GM18868 (cell line): ENCODE results near the gene LTBR.

Experiments
- ATAC-seq: cut with Tn5 transposase; IDR thresholded peaks from one replicate; pipeline ENCODE4 v1.9.1; 2021; ENCODE audit warnings: mild to moderate bottlenecking, moderate library complexity; ENCODE audit not compliant: unreplicated experiment

Gene LTBR

DNA sequence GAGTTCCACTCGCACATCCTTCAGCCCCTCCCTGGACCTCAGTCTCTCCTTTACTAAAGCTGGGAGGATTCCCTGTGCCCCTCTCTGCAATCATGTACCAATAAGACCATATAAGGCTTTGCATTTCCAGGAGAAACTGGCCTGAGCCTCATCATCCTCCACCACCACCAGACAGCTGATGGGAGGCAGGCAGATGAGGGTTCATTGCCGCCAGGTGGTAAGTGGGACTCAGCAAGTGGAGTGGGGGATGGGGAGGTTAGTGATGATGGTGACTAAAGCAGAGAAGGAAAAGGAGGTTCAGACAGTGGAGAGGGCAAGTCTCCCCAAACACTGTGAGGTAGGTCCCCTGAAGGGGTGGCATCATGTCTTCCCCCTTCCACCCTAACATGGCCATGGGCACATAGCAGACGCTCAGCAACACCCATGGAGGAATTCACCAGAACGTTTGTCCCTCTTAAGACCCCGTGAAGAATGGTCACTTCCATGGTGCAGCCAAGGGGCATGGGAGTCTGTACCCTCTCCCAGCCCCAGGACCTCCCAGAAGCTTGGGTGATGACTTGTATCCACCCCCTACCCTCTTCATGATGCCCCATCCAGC, 37.6 kb upstream of the LTBR start:
- no peak for ATAC-seq

DNA sequence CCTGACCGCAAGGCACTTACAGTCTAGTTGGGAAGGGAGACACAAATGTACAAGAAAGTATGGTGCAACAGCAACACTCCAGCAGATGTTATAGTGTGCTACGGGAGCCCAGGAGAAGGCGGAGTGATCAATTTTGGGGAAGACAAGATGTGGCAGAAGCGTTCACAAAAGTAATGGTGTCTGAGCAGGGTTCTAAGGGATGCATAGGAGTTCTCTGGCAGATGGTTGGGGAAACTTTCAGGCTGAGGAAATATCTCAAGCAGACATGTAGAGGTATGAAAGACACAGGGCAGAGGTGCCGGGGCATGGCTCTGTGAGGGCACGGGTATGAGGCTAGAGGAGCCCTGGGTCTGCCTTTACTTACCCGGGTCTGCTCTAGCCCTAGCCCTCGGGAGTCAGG, 37.0 kb upstream of the LTBR start:
- no peak for ATAC-seq

DNA sequence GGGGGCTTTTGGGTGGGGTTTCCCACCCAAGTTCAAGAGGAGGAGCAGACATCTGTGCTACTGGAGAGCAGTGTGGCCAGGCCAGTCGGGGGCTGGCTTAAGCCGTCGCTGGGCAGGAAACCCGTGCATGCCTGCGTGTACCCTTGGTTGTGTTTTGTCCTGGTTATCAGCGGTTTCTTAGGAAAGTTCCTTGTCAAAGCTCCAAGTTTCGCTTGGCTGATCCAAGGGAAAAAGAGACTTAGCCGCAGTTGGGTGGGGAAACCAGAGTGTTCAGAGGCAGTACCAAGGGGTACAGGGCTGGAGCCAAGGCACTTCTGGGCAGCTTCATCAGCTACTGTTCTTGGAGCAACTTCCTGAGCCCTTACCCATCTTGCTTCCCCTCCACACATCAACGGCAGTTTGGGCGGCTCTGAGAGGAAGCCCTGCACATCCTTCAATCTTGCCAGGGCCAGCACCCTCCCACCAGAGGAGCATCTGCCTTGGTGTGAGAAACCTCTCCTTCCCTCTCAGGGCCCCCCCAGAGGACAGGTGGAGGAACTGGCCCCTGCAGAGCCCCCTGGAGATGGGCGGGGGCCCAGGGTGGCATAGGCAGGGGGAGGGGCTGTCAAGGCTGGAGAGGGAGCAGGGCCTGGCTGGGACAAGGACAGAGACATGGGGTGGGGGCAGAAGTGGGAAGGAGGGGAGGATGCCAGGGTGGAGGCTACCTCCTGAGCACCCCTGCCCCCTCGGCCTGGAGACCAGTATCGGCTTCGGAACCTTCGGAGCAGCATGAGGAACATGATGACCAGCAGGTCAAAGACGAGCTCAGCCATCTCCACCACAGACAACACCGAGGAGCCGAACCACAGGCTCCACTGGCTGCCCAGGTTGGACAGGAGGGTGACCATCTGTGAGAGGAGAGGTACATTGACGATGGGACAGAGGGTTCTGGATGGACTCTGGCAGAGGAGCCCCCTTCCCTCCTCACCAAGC, 36.3 kb upstream of the LTBR start:
- no peak for ATAC-seq

DNA sequence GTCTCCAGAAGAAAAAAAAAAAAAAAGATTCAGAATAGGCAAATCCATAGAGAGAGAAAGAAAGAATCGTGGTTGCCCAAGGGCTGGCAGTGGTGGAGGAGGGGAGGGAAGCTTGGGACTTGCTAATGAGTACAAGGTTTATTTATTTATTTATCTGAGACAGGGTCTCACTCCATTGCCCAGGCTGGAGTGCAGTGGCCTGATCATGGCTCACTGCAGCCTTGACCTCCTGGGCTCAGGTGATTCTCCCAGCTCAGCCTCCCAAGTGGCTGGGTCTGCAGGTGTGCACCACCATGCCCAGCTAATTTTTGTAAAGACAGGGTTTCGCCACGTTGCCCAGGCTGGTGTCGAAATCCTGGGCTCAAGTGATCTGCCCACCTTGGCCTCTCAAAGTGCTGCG, 32.3 kb upstream of the LTBR start:
- no peak for ATAC-seq

DNA sequence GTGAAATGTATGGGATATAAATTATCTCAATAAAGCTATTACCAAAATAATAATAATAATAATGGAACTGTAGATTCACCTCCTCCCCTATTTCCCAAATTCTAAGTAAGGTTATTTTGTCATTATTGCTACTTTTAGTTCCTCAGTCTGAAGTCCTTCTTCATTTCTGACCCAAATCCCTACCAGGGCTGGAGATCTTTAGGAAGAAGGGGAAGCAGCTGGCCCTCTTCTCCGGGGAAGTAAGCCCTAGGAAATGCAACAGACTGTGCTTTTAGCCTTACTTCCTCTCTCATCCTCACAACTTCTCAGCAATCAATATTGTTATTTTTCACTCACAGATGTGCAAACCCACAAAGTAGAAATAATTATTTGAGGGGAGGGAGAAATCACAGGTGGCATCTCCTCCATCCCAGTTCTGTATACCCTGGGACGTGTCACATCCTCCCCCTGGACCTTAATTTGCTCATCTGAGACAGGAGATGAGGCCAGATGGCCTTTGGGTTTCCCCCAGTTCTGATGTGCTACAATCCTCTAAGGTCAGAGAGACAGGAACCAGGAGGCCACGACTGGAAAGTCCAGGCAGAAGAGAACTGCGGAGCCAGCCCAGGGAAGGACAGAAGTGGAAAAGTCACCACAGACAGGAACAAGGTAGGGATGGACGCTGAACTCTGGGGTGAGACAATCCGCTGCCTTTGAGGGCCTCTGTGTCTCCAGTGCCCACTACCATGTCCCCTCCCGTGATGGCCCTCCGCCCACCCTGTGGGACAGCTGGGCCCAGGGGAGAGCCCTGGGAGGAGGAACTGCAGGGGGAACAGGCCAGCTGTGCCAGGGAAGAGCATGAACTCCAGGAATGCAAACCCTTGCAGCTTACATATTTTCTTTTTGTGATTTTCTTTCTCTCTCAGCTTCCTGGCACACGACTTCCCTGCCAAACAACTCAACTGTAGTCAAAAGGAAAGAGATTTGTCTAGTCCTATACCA, 31.5 kb upstream of the LTBR start:
- ATAC-seq, result no peak

DNA sequence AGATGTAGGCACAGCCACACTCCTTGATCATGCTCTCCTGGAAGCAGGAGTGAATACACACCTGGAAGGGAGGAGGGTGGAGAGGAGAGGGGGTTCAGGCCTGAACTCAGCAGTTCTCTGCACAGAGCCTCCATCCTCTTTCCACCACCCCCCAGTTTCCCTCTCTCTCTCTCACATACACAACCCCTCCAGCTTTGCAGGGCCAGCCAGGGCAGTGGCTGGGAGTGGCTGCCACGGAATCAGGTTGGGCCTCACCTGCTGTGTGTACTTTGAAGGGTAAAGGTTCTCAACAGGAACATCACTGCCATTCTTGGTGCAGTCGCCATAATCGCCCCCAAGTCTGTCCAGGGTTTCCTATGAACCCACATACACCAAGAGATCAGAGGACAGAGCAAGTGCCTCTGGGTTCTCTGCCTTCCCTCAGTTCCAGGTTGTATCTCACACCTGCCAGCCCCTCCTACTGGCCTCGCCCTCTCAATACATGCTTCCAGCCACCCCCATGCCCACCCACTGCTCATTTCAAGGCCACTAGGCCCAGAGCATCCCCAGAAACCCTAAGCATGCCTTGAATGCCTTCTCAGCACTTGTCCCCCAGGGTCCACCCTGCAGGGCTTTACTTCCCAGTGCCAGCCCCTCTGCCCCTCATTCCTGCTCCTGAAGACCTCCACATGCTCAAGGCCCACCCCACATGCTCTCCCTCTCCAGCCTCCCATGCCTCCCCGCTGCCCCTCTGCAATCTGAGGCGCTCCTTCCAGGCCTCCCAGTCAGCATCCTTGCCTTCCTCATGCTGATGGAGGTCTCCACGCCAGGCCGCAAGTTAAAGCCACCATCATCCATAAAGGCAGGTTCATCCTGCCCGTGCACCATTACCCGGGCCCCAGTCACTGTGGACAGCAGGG, 29.2 kb upstream of the LTBR start:
- ATAC-seq, result no peak

DNA sequence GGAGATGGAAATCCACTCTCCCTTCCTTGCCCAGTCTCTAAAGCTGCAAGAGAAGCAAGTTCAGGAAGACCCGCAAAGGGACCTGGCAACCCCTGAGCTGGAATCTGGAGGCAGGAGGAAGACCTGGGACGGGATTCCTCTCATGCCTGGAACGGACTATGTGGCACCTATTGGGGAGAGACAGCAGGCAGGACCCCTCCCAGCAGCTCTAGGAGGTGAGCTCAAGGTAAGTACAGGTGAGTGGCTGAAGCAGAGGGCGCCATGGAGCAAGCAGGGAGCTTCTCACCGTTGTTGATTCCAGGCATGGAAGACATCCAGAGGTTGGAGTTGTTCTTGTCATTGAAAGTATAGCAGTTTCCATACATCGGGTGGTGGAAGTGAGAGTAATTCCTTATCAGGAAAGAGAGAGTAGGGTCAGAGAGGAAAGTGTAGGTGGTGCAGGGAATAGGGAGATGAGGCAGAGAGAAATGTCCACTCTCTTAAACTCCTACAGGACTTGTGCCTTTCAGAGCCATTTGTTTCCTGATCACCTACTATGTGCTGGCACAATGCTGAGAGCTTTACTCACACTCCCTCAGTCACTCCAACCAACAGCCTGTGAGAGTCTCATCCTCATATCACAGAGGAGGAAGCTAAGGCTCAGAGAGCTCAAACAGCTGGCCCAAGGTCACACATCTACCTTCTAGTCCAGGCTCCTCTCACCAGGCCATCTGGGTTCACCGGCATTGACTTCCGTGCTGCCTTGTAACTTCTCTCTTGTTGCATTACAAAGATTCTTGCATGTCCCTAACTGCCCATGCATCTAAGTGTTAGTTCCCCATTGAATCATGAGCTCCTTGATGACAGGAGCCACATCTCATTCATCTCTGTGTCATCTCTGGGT, 28.2 kb upstream of the LTBR start:
- no peak for ATAC-seq

DNA sequence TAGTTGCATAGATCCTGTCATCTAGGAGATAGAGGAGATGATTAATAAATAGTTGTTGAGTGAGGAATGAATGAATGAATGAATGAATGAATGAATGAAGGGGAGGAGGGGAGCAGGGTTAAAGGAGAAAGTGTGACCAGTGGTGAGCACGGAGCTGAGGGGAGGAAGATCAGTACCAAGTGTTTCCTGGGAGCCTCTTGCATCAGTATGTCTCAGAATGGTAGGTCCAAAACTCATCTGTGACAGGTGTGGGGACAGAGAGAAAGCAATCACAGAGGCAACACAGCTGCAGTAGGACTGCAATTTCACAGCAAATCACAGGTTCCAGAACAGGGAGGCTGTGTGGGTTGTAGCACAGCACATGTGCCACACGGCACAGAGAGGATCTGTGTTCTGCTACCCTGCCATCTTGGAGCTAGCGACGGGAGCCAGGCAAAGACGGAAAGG, 27.6 kb upstream of the LTBR start:
- no peak for ATAC-seq

DNA sequence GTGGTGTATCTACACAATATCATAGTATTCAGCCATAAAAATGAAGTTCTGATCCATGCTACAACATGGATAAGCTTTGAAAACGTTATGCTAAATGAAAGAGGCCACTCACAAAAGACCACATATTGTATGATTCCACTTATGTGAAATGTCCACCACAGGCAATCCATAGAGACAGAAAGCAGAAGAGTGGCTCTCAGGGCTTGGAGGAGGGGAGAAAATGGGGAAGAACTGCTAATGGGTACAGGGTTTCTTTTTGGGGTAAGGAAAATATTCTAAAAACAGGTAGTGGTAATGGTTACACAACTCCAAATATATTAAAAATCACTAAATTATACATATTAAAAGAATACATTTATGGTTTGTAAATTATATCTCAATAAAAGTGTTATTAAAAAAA, 25.1 kb upstream of the LTBR start:
- ATAC-seq, result no peak

DNA sequence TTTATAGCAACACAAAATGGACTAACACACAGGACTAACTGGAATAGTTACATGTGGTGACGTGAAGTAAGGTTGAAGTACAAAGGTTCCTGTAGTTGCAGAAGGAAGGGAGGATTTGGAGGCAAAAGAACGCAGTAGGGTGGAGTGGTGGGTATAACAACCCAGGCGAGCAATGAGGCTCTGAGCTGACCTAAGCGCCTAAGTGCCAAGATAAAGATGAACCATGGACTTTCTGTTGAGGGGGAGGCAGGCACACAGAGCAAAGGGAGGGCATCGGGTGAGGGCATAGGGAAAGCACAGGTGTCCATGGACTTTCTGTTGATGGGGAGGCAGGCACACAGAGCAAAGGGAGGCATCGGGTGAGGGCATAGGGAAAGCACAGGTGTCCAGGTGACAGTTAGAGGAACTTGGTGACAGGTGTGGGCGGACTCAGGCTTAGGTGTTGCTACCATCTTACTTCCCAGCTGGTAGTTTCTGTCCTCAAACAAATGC, 23.8 kb upstream of the LTBR start:
- no peak for ATAC-seq

DNA sequence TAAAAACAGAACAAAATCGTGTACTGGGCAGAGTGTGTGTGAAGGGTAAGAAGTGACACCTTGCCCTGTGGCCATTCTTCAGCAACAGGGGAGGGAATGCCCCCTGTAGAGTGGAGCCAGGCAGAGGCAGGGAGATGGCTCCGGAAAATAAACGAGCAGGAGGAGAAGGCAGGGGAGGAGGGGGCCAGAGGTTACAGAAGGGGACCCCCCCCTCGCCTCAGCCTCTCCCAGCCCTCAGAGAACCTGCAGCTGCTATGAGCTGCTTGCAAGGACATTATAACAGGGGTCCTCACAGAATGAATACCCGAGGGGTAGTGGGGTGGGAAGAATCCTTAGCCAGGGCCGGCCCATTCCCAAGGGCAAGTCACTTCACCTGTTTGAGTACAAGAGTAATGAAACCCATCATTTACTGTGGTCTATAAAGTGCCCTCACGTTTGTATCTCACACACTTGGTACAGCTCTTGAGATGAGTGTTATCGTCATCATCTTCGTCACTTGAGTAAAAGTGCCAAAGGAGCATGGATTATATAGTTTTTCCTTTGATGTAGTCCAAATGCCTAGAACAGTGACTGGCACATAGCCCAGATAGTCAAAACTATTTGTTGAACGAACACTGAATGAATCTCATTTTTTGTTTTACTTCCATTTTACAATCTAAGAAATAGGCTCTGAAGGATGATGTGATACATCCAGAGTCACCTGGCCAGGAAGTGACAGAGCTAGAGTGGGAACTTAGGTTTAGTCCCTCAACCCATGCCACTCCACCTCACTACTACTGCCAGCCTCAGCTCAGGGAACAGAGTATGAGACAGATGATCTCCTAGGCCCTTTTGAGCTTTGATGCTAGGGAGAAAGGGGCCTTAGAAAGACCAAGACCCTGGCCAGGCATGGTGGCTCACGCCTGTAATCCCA, 23.1 kb upstream of the LTBR start:
- ATAC-seq, result no peak

DNA sequence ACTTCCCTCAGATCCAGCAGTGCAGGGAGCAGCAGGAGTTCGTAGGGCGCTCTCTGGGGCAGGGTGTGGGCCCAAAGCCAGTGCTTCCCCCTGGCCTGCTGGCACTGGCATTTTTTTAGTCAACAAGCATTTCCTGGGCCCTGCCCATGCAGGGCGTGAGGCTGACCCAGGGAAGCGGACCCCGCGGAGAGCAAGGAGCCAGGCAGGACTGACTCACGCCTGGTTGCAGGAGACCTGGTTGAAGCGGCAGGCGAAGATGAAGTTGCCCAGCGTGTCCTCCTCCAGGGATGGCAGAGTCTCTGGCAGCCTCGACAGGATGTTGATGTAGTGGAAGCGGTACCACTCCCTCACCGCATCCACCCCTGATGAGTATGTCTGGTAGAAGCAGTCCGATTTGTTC, 22.1 kb upstream of the LTBR start:
- ATAC-seq, result no peak

DNA sequence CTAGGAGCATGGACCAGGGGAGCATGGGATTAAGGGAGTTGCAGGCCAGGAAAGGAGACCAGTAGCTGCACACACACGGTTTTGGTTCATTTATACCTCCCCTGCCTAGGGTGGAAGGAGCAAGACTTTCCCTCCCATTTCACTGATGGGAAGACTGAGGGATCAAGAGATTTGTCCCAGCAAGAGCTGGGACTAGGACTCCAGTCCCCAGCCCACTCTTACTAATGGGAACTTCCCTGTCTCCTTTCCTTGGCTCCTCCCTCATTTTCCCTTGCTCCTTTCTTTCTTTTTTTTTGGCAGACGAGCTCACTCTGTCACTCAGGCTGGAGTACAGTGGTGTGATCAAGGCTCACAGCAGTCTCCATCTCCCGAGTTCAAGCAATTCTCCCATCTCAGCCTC, 21.6 kb upstream of the LTBR start:
- no peak for ATAC-seq

DNA sequence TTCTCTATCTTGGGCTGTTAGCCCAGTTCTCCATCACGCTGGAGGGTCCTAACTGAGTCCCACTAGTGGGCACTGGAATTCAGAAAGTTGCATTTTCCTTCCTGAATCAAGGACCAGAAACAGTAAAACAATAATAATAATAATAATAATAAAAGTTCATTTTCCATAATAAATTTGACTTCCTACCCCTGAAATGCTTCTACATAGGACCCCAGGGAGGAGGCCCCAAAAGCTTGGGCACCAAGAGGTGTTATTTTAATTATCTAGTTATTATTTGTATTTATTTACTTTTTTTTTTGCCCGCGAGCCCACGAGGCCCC, 21.0 kb upstream of the LTBR start:
- ATAC-seq, result no peak

DNA sequence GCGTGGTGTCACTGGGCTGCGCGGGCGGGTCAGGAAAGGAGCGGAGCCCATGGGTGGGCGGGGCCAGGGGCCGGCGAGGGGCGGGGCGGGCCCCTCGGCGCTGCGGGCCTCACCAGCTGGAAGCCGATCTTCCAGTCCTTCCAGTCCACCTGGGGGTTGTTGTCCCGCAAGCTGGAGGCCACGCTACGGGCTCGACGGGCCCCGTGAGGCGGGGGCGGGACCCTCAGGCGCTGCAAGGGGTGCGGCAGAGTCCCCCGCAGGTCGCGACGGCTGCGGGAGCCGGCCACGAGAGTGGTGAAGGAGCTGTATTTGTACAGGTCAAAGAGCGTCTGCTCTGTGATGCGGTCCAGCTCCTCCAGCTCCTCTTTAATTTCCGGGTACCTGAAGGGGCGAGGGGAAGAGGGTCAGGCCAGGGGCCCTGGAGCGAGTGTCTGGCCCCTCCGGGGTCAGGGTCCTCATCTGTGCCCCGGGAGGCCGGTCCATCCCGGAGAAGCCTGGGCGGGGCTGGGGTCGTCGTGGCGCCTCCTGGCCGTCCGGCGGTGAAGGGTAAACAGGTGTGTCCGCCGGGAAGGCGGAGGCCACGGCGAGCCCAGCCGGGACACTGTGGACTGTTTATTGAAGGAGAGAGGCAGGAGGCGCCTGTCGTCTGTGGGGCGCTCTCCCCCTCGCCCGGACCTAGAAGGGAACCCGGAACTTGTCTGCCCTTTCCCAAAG, 20.5 kb upstream of the LTBR start:
- ATAC-seq, result no peak

DNA sequence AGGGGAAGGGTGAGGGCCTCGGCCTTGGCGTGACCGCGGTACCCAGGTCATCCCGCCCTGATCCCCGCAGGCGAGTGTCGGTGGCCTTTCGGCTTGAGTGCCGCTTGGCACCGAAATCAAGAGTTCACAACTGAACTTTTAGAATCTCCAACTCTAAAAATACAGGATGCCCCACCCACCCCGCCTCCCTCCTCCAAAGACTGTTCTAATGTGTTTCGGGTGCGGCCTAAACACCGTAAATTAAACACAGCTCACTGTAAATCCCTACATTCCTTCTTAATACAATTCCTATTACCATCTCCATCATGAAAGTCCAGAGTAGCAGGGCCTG, 20.0 kb upstream of the LTBR start:
- no peak for ATAC-seq

DNA sequence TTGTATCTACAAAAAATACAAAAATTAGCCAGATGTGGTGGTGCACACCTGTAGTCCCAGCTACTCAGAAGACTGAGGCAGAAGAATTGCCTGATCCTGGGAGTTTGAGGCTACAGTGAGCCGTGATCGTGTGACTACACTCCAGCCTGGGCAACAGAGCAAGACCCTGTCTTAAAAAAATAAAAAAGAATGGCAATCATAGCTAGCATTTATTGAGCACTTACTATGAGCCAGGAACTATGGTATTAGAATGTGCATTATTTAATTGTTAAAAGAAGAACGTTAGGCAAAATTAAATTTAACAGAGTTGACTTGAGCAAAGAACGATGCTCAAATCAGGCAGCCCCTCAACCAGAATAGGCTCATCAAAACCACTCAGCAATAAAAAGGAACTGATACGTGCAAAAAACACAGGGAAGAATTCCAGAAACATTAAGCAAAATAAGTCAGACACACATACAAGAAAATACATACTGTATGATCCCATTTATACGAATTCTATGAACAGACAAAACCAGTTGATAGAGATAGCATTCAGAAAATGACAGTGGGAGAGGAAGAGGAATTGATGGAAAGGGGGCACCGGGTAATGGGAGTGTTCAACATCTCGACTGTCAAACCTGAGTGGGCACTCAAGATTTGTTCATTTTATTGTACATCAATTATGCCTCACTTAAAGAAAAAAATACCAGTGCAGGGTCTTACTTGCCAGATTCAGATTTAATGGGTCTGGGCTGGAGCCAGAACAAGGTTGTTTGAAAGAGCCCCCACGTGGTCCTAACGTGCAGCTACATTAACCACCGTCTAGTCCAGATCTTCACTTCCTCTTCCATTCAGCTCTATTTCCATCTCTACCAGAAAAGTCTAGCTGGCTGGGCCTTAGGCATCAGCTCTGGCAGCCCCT, 16.6 kb upstream of the LTBR start:
- ATAC-seq, result peak; percentile 74
